NOMO-1 treated with DMSO at 0.1 percent for 48 hours (cell line): ENCODE data around the gene ESM1.
"Not testable (repeated sequence)": the region's sequence is repeated elsewhere in the genome, so short reads cannot be mapped to it uniquely, and the experiment has no call there.

Experiments
- DNase-seq: peaks from one replicate; lab custom pipeline; 2025; ENCODE audit not compliant: unreplicated experiment; lab: John Stamatoyannopoulos, UW

The ESM1 gene

DNA sequence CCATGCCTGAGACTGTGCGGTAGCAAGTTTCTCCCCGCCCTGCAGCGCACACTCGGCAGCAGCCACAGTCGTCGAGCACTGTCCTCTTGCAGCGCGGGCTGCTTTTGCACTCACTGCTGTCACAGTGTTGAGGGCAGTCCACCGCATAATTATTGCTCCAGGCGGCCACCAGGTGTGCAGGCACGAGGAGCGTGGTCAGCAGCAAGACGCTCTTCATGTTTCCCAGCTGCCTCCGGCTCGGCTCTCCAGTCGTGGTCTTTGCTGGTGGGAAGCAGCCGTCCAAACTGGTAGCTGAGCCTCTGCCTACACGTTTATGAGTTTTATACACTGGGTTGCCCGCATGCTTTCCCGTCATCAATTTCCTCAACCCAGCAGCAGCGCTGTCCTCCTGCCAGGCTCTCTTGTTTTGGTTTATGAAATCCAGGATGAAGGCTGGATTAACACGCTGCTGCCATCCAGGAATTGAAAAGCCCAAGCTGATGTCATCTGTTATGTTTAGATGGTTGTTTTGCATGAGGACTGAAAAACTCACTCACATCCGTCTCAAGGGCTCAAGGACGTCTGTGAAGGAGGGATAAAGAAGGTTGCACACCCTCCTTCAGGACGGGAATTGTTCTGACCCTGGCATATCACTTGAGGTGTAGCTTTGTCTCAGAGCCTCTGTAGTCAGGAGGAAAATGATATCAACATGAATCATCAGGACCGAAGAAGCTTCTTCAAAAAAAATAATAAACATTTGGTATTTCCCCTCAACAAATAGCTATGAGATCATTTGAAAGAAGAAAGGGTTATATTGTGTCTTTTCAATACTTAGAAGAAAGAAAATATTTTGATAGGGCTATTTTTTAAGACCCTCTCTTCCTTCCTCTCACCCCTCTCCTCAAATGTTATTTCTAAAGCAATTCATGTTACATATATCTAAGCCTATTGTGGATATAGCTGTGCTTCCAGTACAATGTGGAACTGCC, at the start of gene ESM1:
Gene ESM1, minus strand, starts transcription at position 293 of the 968 bp plus-strand sequence. Its CDS starts 76 bp downstream, at position 217.
- no peak for DNase-seq

- DNase-seq, result peak; percentile 92
Observed at GRCh38 chr5:55033568-55033967, 48.2 kb upstream of the ESM1 start.

DNA sequence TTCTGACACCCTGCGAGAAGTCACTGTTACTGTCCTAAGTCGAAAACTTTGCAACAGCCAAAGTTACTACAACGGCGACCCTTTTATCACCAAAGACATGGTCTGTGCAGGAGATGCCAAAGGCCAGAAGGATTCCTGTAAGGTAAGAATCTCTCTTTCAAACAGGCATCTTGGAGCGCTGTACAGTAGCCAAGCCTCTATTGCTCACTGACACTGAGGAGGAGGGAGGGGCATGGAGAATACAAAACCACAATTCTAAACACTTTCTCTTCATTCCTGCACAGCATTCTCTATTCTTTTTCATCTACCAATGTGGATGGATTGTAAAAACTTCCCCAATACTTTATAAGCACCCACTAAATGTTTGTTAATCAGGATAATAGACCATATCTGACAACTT, 46.1 kb upstream of the ESM1 start:
- DNase-seq, result no peak

GRCh38 chr5:55030676-55031369, 45.4 kb upstream of the ESM1 start:
- DNase-seq, result no peak

- no peak for DNase-seq
Observed at GRCh38 chr5:55030220-55030619, 44.8 kb upstream of the ESM1 start.

DNA sequence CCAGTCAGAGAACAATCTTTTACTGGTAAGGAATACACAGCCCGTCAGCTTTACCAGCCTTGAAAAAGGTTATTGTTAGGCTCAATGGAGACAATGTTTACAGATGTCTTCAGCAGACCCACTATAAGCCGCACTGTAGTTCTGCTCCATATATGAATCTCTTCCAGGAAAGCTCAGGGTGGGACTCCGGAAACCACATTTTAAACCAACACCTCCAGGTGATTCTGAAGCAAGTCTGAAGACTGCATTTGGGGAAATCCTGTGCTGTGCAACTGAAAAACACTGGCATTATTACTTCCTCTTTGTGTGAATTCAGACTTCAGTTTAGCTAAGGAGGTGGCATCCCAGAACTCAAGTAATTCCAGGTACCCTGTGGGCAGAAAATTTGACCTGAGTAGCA, 42.2 kb upstream of the ESM1 start:
- DNase-seq, result peak; percentile 59

DNA sequence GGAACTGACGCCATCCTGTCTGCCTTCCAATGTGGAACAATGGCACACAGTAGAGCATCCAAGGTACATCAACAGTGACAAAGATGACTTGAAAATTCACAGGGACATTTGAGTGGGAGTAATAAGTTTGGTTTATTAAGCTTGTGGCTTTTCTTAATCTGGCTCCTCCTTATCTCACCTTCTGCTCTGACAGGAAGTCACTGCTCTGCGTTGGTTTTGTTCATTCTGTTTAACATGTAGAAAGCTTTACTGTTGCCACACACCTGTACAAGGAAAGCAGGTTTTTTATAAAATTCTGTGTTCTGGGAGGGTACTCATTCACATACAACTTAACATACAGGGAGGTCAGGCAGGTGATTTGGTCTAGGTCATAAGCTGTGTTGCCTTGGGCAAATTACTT, 37.1 kb upstream of the ESM1 start:
- DNase-seq, result no peak

DNA sequence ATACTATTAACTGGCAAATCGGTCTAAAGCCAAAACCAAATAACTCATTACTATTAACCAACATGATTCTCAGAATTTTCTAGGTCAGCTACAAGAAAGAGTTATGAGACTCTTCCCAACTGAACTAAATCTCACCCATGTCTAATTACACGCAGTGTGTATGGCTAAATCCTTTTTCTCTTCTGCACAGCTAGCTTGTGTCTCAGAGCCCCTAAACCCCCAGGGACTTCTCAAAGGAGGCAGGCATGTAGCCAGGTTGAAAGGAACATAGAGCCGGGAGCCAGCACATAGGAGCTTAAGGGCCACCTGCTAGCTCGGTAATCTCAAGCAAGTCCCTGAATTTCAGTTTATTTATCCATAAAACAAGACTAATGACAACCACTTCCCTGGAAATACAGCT, 36.4 kb upstream of the ESM1 start:
- no peak for DNase-seq

- DNase-seq, result no peak
Observed at GRCh38 chr5:55021410-55021809, 36.0 kb upstream of the ESM1 start.

- DNase-seq, result not testable (repeated sequence)
Observed at GRCh38 chr5:55010149-55010548, 24.8 kb upstream of the ESM1 start.

- no peak for DNase-seq
Observed at GRCh38 chr5:55004729-55005128, 19.3 kb upstream of the ESM1 start.

DNA sequence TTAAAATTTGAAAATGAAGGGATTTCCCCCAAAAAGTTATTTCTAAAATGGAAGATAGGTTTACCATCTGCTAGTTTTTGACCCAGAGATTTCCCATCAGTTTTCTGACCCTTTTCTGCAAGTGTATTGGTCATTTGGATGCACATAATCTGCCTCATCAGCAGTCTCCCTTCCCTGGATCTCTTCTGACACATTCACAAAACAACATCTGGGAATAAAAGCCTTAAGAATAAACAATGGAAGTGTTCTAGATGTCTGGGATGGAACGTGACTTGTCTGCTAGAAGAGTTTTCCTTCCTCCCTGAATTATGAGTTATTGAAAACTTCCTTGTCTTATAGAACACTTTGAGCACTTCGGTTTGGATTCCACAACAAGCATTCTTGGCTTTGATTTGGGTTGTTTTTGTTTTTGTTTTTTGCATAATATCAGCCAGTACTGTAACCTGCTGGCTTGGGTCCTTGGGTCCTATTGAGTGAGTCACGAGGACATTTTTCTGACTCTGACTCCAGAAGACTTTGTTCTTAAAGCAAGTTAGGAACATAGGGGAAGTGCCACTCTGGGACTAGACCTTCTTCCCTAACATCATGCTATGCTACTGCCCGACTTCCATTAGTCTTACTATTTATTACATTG, 18.2 kb upstream of the ESM1 start:
- no peak for DNase-seq

DNA sequence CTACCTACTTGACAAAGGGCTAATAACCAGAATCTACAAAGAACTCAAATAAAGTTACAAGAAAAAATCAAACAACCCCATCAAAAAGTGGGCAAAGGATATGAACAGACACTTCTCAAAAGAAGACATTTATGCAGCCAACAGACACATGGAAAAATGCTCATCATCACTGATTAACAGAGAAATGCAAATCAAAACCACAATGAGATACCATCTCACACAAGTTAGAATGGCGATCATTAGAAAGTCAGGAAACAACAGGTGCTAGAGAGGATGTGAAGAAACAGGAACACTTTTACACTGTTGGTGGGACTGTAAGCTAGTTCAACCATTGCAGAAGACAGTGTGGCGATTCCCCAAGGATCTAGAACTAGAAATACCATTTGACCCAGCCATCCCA, 16.8 kb upstream of the ESM1 start:
- DNase-seq, result not testable (repeated sequence)

- no peak for DNase-seq
Observed at GRCh38 chr5:54997081-54997480, 11.7 kb upstream of the ESM1 start.

GRCh38 chr5:54996466-54996865, 11.1 kb upstream of the ESM1 start:
- no peak for DNase-seq

DNA sequence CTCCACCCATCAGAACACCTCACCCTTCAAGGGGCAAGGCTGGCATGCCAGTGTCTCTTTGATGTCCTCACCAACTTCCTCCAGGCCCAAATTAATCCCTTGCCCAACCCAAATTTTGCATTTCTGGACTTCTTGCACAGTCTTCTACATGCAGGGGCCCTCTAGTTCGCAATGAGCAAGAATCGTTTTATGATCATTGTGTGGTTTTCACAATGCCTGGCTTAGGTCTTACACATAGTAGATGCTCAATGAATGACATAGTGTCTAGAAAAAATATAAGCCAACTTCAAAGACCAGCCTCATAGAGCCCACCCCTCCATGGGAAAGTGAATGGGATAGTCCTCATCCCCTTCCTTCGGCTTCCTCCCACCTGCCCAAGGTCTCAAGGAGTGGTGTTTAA, 9.8 kb upstream of the ESM1 start:
- no peak for DNase-seq

GRCh38 chr5:54994628-54995027, 9.2 kb upstream of the ESM1 start:
- DNase-seq, result no peak

DNA sequence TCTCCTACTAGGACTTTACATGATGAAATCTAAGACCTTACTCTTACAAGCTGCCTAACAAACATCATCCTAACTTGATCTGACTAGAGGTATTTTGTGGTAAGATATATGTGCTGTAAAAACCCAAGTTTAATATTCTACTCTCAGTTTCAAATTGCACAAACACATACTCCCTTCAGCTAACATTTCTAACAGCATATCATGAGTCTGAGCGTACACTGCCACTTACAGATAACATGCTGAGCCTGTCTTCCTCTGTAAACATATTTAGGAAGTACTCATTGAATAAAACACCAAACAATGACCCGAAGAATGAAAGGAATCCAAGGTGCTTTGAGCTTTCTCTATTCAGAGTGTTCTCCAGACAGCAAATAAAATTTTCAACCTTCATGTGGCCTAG, 7.9 kb upstream of the ESM1 start:
- DNase-seq, result no peak

- DNase-seq, result no peak
Observed at GRCh38 chr5:54991416-54991815, 6.0 kb upstream of the ESM1 start.

DNA sequence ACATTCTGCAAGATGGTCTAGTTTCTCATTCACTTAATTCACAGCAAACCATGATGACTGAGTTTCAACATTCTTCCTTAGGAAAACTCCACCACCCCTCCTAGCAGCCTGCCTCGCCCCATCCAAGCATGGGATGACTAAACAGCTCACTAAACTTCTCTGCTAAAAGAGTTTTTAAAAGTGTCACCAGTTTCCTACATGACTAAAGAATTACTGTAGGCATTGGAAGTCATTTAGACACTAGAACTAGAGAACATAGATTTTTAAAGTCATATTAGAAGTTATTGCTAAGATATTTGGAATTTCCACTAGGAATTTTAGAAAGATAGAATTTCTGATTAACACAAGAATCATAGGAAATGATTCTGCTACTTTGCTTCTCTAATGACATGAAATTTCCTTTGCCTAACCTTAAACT, 5.5 kb upstream of the ESM1 start:
- DNase-seq, result no peak

- no peak for DNase-seq
Observed at GRCh38 chr5:54988817-54989216, 3.4 kb upstream of the ESM1 start.

GRCh38 chr5:54988218-54988617, 2.8 kb upstream of the ESM1 start:
- peak; percentile 64 for DNase-seq
